ENCODE results near the gene PCOLCE2. TPM values are rescaled to one million over a fixed set of nuclear protein-coding genes. Genes with fewer than 3 reads are reported as not detected.

PCOLCE2 gene
- total RNA-seq, 4 donors from 2014 or later: 48.2 to 76.0 (median 54.6) TPM

DNA sequence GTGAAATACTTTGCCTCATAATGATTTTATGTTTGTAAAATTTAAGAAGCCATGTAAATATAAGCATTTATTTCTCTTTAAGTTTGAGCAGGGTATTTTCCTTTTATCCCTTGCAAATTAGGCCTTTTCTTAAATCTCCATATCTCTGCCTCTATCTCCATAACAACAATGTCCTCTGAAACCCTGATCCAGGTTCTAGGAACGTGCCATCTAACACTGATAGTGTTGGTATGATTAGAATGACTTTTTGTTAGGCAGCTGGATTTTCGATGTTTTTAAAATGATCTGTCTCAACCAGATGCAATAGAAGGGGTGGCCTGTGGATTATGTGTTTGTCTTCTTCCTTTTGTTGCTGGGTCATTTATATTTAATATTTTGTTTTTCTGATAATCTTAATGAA is 87.1 kb downstream of the PCOLCE2 start:
- Histone ChIP-seq H3K4me1 (no peaks in the 10 kb centered on the region), H3K36me3 (peaks cover 0 to 10% (median 5%) of the 10 kb centered on the region in 4 donors), H3K27me3 (no peaks in the 10 kb centered on the region), H3K4me3 (no peak overlapping the region), H3K27ac (replicated peaks in 1 of 4) (no peak overlapping the region), H3K9me3 (no peaks in the 10 kb centered on the region)
- TF ChIP-seq POLR2A (IDR thresholded peaks at IDR 0.05; ENCODE audit: low read depth) (no peak), POLR2AphosphoS5 (IDR thresholded peaks at IDR 0.05) (no peak), EP300 (IDR thresholded peaks at IDR 0.05) (no peak)
- TF ChIP-seq, protein P1, sequence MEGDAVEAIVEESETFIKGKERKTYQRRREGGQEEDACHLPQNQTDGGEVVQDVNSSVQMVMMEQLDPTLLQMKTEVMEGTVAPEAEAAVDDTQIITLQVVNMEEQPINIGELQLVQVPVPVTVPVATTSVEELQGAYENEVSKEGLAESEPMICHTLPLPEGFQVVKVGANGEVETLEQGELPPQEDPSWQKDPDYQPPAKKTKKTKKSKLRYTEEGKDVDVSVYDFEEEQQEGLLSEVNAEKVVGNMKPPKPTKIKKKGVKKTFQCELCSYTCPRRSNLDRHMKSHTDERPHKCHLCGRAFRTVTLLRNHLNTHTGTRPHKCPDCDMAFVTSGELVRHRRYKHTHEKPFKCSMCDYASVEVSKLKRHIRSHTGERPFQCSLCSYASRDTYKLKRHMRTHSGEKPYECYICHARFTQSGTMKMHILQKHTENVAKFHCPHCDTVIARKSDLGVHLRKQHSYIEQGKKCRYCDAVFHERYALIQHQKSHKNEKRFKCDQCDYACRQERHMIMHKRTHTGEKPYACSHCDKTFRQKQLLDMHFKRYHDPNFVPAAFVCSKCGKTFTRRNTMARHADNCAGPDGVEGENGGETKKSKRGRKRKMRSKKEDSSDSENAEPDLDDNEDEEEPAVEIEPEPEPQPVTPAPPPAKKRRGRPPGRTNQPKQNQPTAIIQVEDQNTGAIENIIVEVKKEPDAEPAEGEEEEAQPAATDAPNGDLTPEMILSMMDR (IDR thresholded peaks at IDR 0.05): no peak
- no peak for DNase-seq (ENCODE audit: extremely low spot score)
- intact Hi-C loops (cut with DNase I): no loop called here
- 98% methylated on average over 2 of the region's 2 CpGs for WGBS

DNA sequence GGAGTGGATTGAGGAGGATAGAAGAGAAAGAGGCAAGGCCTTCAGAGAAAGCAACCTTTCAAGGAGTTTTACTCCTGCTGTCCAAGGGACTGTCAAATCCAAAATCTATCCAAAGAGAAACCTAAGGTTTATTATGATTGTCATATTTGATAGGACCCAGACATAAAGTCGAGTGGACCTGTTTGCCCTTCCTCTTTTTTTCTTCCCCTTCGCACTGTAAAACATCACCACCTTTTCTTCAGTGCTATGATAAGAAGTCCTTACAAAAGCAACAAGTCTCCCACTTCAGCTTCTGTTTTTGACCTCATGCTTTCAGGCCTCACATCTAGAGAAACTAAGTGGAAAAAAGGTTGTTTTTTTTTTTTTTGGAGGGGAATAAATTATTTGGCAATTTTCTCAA is 92.1 kb downstream of the PCOLCE2 start:
- no peaks in the 10 kb centered on the region for H3K27me3 ChIP-seq
- TF ChIP-seq POLR2A (IDR thresholded peaks at IDR 0.05; ENCODE audit: low read depth): no peak
- no peak for TF ChIP-seq POLR2AphosphoS5 (IDR thresholded peaks at IDR 0.05)
- no peak for TF ChIP-seq EP300 (IDR thresholded peaks at IDR 0.05)
- TF ChIP-seq, protein P1 (IDR thresholded peaks at IDR 0.05): no peak
- H3K27ac ChIP-seq (replicated peaks in 1 of 4): no peak overlapping the region
- intact Hi-C loops (cut with DNase I): no loop called here
- H3K36me3 ChIP-seq: no peaks in the 10 kb centered on the region
- no peak for DNase-seq (ENCODE audit: extremely low spot score)
- H3K9me3 ChIP-seq: no peaks in the 10 kb centered on the region
- no peak overlapping the region for H3K4me3 ChIP-seq
- WGBS: 73% methylated on average over 2 of the region's 2 CpGs
- H3K4me1 ChIP-seq: no peaks in the 10 kb centered on the region

DNA sequence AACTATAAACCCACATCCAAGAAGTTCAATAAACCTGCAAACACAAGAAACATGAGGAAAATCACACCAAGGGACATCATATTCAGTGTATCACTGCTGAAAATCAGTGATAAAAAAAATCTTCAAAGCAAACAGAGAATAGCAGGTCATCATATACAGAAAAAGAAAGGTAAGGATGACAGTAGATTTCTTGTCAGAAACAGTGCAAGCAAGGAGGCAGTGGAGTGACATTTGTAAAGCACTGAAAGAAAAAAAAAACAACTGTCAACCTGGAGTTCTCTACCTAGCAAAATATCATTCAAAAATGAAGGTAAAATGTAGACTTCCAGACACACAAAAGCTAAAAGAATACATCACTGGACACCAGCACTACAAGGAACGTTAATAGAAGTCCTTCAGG is 93.6 kb downstream of the PCOLCE2 start:
- TF ChIP-seq, protein P1 (IDR thresholded peaks at IDR 0.05): no peak
- no peak for TF ChIP-seq POLR2A (IDR thresholded peaks at IDR 0.05; ENCODE audit: low read depth)
- TF ChIP-seq POLR2AphosphoS5 (IDR thresholded peaks at IDR 0.05): no peak
- TF ChIP-seq EP300 (IDR thresholded peaks at IDR 0.05): no peak
- DNase-seq (ENCODE audit: extremely low spot score): no peak
- Histone ChIP-seq H3K27ac (replicated peaks in 1 of 4) (no peak overlapping the region), H3K4me3 (no peak overlapping the region), H3K27me3 (no peaks in the 10 kb centered on the region), H3K4me1 (no peaks in the 10 kb centered on the region), H3K36me3 (no peaks in the 10 kb centered on the region), H3K9me3 (no peaks in the 10 kb centered on the region)
- intact Hi-C loops (cut with DNase I): no loop called here
- 88% methylated on average over 1 of the region's 1 CpG for WGBS

DNA sequence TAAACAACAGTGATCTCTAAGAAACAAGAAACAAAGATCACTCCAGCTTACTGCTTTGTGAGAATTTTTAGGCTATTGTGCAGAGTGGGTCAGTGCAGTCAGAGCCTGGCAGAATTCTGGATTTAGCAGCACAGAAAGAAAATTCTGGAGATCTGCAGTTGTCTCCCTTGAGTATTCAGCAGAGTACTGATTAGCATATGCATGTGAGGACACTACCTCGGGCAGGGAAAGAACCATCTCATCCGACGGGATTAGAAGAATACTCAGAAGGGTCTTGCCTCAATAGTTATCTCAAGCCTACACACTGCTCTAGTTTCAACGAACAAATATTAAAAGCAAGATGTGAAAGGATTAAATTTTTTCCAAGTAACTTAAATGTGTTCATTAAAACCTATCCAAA is 94.4 kb downstream of the PCOLCE2 start:
- TF ChIP-seq, protein P1 (IDR thresholded peaks at IDR 0.05): no peak
- TF ChIP-seq POLR2A (IDR thresholded peaks at IDR 0.05; ENCODE audit: low read depth) (no peak), EP300 (IDR thresholded peaks at IDR 0.05) (no peak), POLR2AphosphoS5 (IDR thresholded peaks at IDR 0.05) (no peak)
- no peaks in the 10 kb centered on the region for H3K9me3 ChIP-seq
- no peak for DNase-seq (ENCODE audit: extremely low spot score)
- intact Hi-C loops (cut with DNase I): no loop called here
- no peaks in the 10 kb centered on the region for H3K36me3 ChIP-seq
- H3K4me1 ChIP-seq: no peaks in the 10 kb centered on the region
- no peak overlapping the region for H3K27ac ChIP-seq (replicated peaks in 1 of 4)
- no peak overlapping the region for H3K4me3 ChIP-seq
- 90% methylated on average over 4 of the region's 4 CpGs for WGBS
- no peaks in the 10 kb centered on the region for H3K27me3 ChIP-seq

DNA sequence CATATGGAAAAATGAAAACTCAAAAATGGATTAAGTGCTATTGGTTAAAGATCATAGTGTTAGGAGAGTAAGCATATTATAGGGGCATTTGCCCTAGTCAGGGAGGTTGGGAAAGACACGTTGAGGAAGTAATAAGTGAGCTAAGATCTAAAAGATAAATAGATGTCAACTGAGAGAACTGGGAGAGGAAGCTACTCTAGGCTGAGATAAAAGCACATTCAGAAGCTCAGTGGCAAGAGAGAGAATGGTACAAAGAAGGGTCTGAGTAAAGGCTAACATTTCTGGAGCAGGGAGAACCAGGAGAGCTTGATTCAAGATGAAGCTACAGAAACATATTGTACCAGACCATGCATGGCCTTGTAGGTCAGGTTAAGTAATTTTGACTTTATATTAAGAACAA is 101.2 kb downstream of the PCOLCE2 start:
- DNase-seq (ENCODE audit: extremely low spot score): no peak
- TF ChIP-seq, protein P1 (IDR thresholded peaks at IDR 0.05): no peak
- TF ChIP-seq POLR2AphosphoS5 (IDR thresholded peaks at IDR 0.05) (no peak), POLR2A (IDR thresholded peaks at IDR 0.05; ENCODE audit: low read depth) (no peak), EP300 (IDR thresholded peaks at IDR 0.05) (no peak)
- 47% methylated on average over 1 of the region's 1 CpG for WGBS
- no peak overlapping the region for H3K27ac ChIP-seq (replicated peaks in 1 of 4)
- no peaks in the 10 kb centered on the region for H3K9me3 ChIP-seq
- H3K4me3 ChIP-seq: no peak overlapping the region
- H3K36me3 ChIP-seq: peaks cover 0 to 16% (median 8%) of the 10 kb centered on the region in 4 donors
- intact Hi-C loops (cut with DNase I): no loop called here
- no peaks in the 10 kb centered on the region for H3K27me3 ChIP-seq
- H3K4me1 ChIP-seq: no peaks in the 10 kb centered on the region
